Brain pericyte (primary cell): Measurements from ENCODE around the gene NBAS.

Source experiments
- DNase-seq: peaks from one replicate; pipeline ENCODE4 v3.0.0-alpha.2; 2012; ENCODE audit warnings: low read depth, low spot score

NBAS gene

GRCh38 chr2:15311201-15311907 is 249.8 kb downstream of the NBAS start:
- no peak for DNase-seq

- DNase-seq: no peak
Observed at GRCh38 chr2:15307526-15307925, 253.6 kb downstream of the NBAS start.

GRCh38 chr2:15306706-15307105 is 254.4 kb downstream of the NBAS start:
- no peak for DNase-seq

DNA sequence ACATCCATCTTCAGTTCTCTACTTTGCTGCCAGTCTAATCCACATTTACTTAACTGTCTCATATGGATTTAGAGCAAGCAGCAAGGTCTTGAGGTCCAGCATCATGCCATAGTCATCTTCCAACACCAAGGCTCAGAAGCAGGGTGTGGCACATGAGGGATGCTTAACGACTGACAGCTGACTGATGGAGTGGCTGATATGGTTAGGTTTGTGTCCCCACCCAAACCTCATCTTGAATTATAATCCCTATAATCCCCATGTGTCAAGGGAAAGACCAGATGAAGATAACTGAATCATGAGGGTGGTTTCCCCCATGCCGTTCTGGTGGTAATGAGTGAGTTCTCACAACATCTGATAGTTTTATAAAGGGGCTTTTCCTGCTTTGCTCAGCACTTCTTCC is 257.3 kb downstream of the NBAS start:
- no peak for DNase-seq

DNA sequence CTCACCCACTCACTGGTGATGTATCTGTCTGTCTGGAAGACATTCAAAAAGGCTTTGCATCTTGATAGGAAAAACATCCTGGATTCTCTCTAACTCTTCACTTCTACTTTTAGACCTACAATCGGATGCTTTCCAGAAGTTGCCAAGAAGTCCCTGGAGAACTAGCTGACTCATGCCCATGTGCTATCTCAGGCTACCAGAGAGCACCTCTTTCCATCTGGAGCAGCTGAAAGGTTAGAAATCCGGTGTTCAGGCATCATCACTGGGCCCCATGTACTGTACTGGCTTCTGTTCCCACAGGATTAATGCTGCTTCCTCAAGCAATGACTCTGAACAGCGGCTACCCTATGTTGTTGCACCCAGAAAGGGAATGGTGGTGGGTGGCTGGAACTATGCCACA is 259.0 kb downstream of the NBAS start:
- no peak for DNase-seq

DNA sequence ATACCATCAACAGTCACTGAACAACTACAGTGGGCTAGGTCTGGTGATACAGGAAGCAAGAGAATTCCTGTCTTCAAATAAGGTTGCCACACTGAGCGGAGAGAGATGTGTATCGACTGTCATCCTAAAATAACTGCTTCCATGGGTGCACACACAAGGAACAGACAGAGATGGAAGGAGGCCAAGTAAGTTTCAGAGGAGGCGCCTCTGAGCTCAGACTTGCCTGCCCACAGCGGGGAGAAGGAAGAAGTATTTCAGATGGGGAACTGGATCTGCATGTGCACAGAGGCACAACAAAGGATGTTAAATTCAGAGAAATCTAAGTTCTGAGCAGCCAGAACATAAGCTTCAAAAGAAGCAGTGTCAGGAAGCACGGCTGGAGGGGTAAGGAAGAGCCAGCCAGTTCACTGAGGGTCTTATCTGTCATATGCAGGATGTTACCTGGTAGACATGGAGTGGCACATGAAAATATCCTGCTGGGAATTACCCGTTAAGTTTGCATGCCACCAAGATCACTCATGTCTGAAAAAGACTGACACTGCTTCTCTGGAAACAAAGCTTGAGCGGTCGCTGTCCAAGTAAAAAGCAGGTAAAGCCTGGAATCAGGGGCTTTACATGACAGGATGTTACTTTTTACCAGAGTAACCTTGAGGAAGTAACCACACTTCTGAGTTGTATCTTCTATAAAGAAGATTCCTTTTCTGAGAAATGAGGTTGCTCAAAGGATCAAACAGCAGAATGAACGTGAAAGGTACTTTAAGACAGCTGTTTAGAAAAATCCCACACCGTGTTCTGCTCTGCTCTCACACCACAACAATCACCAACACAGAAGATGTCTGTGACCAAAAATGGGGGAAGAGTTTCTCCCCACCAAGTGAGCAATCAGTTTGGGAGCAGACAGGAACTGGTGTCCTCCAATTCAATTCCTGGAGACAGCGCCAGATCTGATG is 260.2 kb downstream of the NBAS start:
- no peak for DNase-seq

DNA sequence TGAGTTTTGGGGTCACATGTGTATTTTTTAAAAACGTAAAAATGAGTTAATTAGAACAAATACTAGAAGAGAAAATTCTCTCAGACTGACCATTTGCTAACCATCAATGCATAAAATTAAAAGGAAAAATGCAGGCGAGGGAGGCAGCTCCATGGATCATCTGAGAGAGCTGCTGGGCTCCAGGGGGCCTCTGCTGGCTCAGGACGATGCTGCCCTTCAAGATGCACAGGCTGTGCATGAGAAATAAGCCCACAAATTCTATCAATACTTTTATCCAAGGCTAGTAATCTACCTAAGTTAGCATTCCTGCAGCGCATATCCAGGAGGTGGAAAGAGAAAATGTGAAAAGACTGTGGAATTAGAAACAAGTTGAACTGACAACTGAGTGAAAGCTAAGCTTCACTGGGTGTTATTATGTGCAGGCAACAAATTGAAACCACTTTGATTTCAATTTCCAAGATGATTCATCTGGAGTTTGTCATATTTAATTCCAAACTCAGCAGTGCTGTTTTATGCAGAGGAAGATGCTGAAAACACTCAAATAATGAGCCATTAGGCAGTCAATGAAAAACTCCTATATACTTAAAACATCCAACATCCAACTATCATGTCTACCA is 261.1 kb downstream of the NBAS start:
- no peak for DNase-seq

DNA sequence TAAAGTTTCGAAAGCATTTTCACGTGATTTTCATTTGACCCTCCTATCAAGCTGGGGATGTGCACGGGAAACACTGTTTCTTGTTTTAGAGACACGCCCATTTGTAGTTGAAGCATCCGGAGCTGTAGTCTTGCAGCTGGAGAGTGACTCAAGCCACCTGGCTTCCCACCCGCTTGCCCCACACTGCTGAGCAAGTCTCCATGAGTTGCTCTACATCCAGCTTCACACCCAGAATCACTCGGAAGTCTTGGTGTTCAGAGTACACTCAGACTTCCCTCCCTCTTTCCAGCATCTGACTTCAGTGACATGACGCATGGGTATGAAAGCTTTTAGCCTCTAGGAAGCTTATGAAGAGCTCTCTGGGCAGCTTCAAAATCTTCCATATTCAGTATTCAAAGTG is 262.4 kb downstream of the NBAS start:
- no peak for DNase-seq

GRCh38 chr2:15293262-15293937 is 267.7 kb downstream of the NBAS start:
- no peak for DNase-seq

DNA sequence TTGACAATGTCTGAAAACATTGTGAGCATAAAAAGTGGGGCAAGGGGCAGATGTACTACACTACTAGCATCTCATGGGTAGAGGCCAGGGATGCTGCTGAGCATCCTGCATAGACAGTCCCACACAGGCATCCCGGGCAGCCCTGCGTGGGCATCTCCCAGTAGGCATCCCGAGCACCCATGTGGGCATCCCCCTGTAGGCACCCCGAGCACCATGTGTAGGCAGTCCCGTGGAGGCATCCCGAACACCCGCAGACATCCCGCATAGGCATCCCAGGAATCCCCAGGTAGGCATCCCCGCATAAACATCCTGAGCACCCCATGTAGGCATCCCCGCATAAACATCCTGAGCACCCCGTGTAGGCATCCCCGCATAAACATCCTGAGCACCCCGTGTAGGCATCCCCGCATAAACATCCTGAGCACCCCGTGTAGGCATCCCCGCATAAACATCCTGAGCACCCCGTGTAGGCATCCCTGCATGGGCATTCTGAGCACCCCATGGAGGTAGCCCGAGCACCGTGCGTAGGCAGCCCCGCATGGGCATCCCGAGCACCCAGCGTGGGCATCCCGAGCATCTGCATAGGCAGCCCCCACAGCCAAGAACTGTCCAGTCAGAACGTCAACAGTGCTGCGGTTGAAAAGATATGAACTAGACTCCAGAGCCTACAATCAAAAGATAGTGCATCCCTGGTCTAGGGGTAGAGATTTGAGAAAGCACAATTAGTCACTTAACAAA is 273.5 kb downstream of the NBAS start:
- no peak for DNase-seq

DNA sequence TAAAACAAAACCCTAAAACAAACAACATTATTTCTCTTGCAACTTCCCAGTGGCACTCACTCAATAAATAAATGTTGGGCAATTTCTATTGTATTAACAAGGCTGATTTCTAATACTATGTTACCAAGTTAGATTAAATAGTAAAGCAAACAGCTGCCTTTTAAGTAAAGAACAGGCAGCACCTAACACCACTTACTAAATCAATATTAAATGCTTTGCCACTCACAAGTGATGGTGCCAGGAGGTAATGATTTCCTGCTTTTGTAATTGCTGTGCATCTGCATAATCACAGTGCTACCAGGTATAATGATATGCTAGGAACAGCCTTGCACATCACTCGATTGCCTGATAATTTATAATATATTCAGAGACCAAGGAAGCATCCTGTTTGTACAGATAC is 276.5 kb downstream of the NBAS start:
- no peak for DNase-seq

- no peak for DNase-seq
Observed at GRCh38 chr2:15281681-15282080, 279.5 kb downstream of the NBAS start.

GRCh38 chr2:15279201-15279876 is 281.8 kb downstream of the NBAS start:
- no peak for DNase-seq

GRCh38 chr2:15278296-15278695 is 282.8 kb downstream of the NBAS start:
- DNase-seq: no peak

GRCh38 chr2:15275346-15275745 is 285.8 kb downstream of the NBAS start:
- no peak for DNase-seq

DNA sequence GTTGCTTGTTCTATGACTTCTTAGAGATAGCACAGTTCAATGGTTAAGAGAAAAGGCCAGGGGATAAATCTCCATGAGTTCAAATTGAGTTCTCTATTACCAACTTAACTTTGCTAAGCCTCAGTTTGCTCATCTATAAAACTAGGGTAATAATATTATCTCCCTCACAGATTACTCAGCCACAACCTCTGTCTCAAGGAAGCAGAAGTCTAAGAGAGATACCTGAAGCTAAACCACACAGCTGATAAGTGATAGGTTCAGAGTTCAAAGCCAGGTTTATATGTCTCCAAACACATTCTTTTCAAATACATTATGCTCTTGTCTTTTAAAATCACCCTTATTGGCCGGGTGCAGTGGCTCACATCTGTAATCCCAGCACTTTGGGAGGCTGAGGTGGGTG is 287.7 kb downstream of the NBAS start:
- DNase-seq: no peak

- DNase-seq: no peak
Observed at GRCh38 chr2:15272942-15273341, 288.2 kb downstream of the NBAS start.

GRCh38 chr2:15271941-15272542 is 289.1 kb downstream of the NBAS start:
- DNase-seq: no peak

- DNase-seq: no peak
Observed at GRCh38 chr2:15271276-15271675, 289.9 kb downstream of the NBAS start.

- DNase-seq: no peak
Observed at GRCh38 chr2:15269043-15269442, 292.1 kb downstream of the NBAS start.
